ENCODE results near the gene RANBP17. TPM values are rescaled to one million over a fixed set of nuclear protein-coding genes. Genes with fewer than 3 reads are reported as not detected.

RANBP17 gene
- total RNA-seq, 1 donor from 2014 or later, result 32.8 TPM

- H3K36me3 Mint-ChIP-seq (ENCODE audit: insufficient read depth), result peaks cover 10% of the 10 kb centered on the region
- H3K4me3 Mint-ChIP-seq (ENCODE audit: low read depth), result no peak overlapping the region
- no peak for DNase-seq (ENCODE audit: low spot score, unreplicated experiment)
- H3K4me1 Mint-ChIP-seq (ENCODE audit: low read depth), result no peaks in the 10 kb centered on the region
- H3K27ac Mint-ChIP-seq, result no peak overlapping the region
- H3K27me3 Mint-ChIP-seq, result no peaks in the 10 kb centered on the region
- TF ChIP-seq CTCF (IDR thresholded peaks at IDR 0.05; ENCODE audit: unreplicated experiment), result no peak
- peaks cover 7% of the 10 kb centered on the region for H3K9me3 Mint-ChIP-seq (ENCODE audit: low read depth)
Measured at GRCh38 chr5:171093598-171093997, 231.8 kb downstream of the RANBP17 start.

- Mint-ChIP-seq H3K27ac (no peak overlapping the region), H3K27me3 (no peaks in the 10 kb centered on the region), H3K4me1 (ENCODE audit: low read depth) (no peaks in the 10 kb centered on the region), H3K9me3 (ENCODE audit: low read depth) (peaks cover 12% of the 10 kb centered on the region), H3K36me3 (ENCODE audit: insufficient read depth) (peaks cover 15% of the 10 kb centered on the region), H3K4me3 (ENCODE audit: low read depth) (no peak overlapping the region)
- DNase-seq (ENCODE audit: low spot score, unreplicated experiment), result no peak
- TF ChIP-seq CTCF (IDR thresholded peaks at IDR 0.05; ENCODE audit: unreplicated experiment), result no peak
Measured at GRCh38 chr5:171094356-171094755, 232.5 kb downstream of the RANBP17 start.

GRCh38 chr5:171102877-171103610 lies 241.2 kb downstream of the RANBP17 start:
- TF ChIP-seq CTCF (IDR thresholded peaks at IDR 0.05; ENCODE audit: unreplicated experiment), result no peak
- no peak overlapping the region for H3K27ac Mint-ChIP-seq
- no peaks in the 10 kb centered on the region for H3K27me3 Mint-ChIP-seq
- H3K9me3 Mint-ChIP-seq (ENCODE audit: low read depth), result peaks cover 22% of the 10 kb centered on the region
- no peak for DNase-seq (ENCODE audit: low spot score, unreplicated experiment)
- H3K4me1 Mint-ChIP-seq (ENCODE audit: low read depth), result peaks cover 1% of the 10 kb centered on the region
- H3K4me3 Mint-ChIP-seq (ENCODE audit: low read depth), result no peak overlapping the region
- H3K36me3 Mint-ChIP-seq (ENCODE audit: insufficient read depth), result peaks cover 14% of the 10 kb centered on the region

GRCh38 chr5:171107669-171108068 lies 245.9 kb downstream of the RANBP17 start:
- no peak for DNase-seq (ENCODE audit: low spot score, unreplicated experiment)

GRCh38 chr5:171115519-171115918 lies 253.7 kb downstream of the RANBP17 start:
- Mint-ChIP-seq H3K4me3 (ENCODE audit: low read depth) (no peak overlapping the region), H3K27me3 (no peaks in the 10 kb centered on the region), H3K36me3 (ENCODE audit: insufficient read depth) (no peaks in the 10 kb centered on the region), H3K4me1 (ENCODE audit: low read depth) (no peaks in the 10 kb centered on the region), H3K9me3 (ENCODE audit: low read depth) (peaks cover 15% of the 10 kb centered on the region), H3K27ac (no peak overlapping the region)
- no peak for DNase-seq (ENCODE audit: low spot score, unreplicated experiment)
- TF ChIP-seq CTCF (IDR thresholded peaks at IDR 0.05; ENCODE audit: unreplicated experiment), result no peak

More at GRCh38 chr5:171107669-171108068, 245.9 kb downstream of the RANBP17 start:
- no peak overlapping the region for H3K27ac Mint-ChIP-seq
- H3K36me3 Mint-ChIP-seq (ENCODE audit: insufficient read depth), result peaks cover 2% of the 10 kb centered on the region
- H3K4me1 Mint-ChIP-seq (ENCODE audit: low read depth), result peaks cover 2% of the 10 kb centered on the region
- no peak for TF ChIP-seq CTCF (IDR thresholded peaks at IDR 0.05; ENCODE audit: unreplicated experiment)
- H3K4me3 Mint-ChIP-seq (ENCODE audit: low read depth), result no peak overlapping the region
- H3K9me3 Mint-ChIP-seq (ENCODE audit: low read depth), result peaks cover 5% of the 10 kb centered on the region
- no peaks in the 10 kb centered on the region for H3K27me3 Mint-ChIP-seq

All from progenitor cell of endocrine pancreas (in vitro differentiated cells).